Measurements from ENCODE around the gene HACD4. TPM values are rescaled to one million over a fixed set of nuclear protein-coding genes. Genes with fewer than 3 reads are reported as not detected.
"Not testable (repeated sequence)": the region's sequence is repeated elsewhere in the genome, so short reads cannot be mapped to it uniquely, and the experiment has no call there.

HACD4 gene
- total RNA-seq, 4 donors from 2014 or later, result 13.8 to 25.0 (median 17.9) TPM

DNA sequence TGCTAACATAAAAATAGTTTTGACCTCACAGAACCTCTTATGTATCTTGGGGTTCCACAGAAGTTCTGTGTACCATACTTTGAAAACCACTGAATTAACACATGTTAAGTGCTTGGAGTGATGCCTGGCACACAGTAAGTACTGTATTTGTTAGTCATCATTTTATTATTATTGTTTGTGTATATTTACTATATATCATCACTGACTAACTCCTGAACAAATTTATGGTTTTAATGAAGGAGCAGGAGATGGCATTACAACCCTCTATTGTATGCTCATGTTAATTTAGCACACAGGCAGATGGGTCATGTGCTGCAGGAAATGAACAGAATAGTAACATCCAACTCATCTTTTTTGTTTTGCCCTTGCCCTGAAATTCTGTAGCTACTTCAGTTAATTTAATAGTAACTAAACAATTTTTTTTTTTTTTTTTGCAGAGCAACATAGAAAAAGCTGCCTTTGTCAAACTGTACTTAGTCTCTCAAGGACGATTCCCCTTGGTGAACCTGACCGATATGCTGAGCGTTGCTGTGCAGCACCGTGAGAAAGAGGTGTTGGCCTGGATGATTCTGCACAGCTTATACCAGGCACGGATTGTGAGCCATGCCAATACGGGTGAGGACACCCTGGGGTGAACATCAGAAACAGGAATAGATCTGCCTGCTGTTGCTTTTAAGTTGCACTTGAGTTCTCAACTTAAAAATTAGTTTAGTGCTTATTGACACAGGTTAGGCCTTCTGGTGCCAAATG is 45.4 kb downstream of the HACD4 start:
- Histone ChIP-seq H3K27ac (replicated peaks in 1 of 4) (no peak overlapping the region), H3K9me3 (no peaks in the 10 kb centered on the region), H3K36me3 (peaks cover 0 to 58% (median 8%) of the 10 kb centered on the region in 4 donors), H3K4me3 (no peak overlapping the region), H3K27me3 (no peaks in the 10 kb centered on the region), H3K4me1 (peaks cover 7 to 72% (median 51%) of the 10 kb centered on the region in 4 donors)
- no peak for DNase-seq (ENCODE audit: extremely low spot score)
- WGBS, result 82% methylated on average over 6 of the region's 6 CpGs
- intact Hi-C loops (cut with DNase I), result no loop called here
- no peak for TF ChIP-seq EP300 (IDR thresholded peaks at IDR 0.05)
- no peak for TF ChIP-seq POLR2AphosphoS5 (IDR thresholded peaks at IDR 0.05)
- TF ChIP-seq POLR2A (IDR thresholded peaks at IDR 0.05; ENCODE audit: low read depth), result no peak
- TF ChIP-seq, protein P1, sequence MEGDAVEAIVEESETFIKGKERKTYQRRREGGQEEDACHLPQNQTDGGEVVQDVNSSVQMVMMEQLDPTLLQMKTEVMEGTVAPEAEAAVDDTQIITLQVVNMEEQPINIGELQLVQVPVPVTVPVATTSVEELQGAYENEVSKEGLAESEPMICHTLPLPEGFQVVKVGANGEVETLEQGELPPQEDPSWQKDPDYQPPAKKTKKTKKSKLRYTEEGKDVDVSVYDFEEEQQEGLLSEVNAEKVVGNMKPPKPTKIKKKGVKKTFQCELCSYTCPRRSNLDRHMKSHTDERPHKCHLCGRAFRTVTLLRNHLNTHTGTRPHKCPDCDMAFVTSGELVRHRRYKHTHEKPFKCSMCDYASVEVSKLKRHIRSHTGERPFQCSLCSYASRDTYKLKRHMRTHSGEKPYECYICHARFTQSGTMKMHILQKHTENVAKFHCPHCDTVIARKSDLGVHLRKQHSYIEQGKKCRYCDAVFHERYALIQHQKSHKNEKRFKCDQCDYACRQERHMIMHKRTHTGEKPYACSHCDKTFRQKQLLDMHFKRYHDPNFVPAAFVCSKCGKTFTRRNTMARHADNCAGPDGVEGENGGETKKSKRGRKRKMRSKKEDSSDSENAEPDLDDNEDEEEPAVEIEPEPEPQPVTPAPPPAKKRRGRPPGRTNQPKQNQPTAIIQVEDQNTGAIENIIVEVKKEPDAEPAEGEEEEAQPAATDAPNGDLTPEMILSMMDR (IDR thresholded peaks at IDR 0.05), result no peak

DNA sequence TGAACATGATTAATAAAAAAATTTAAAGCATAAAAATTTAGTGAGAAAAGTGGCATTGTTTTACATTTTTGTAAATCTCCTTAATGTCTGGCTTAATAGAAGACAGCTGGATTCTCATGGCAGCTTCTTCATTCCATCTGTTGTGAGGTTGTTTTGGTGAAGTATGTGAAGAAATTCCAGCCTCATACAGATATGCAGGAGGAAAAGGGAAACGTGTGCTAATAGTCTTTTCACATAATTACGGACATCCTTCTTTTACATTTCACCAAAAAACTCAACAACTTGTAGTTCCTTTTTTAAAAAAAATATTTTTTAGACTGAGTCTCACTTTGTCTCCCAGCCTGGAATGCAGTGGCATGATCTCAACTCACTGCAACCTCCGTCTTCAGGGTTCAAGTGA is 46.9 kb downstream of the HACD4 start:
- intact Hi-C loops (cut with DNase I), result no loop called here
- Histone ChIP-seq H3K27ac (replicated peaks in 1 of 4) (peak overlapping the region in 1 of 4 donors; percentile 27), H3K4me3 (no peak overlapping the region), H3K36me3 (peaks cover 0 to 45% (median 0%) of the 10 kb centered on the region in 4 donors), H3K4me1 (peaks cover 18 to 80% (median 57%) of the 10 kb centered on the region in 4 donors), H3K27me3 (no peaks in the 10 kb centered on the region), H3K9me3 (no peaks in the 10 kb centered on the region)
- DNase-seq (ENCODE audit: extremely low spot score), result no peak
- TF ChIP-seq POLR2AphosphoS5 (IDR thresholded peaks at IDR 0.05), result no peak
- no peak for TF ChIP-seq POLR2A (IDR thresholded peaks at IDR 0.05; ENCODE audit: low read depth)
- TF ChIP-seq, protein P1 (IDR thresholded peaks at IDR 0.05), result no peak
- no peak for TF ChIP-seq EP300 (IDR thresholded peaks at IDR 0.05)
- WGBS, result 58% methylated on average over 3 of the region's 3 CpGs

DNA sequence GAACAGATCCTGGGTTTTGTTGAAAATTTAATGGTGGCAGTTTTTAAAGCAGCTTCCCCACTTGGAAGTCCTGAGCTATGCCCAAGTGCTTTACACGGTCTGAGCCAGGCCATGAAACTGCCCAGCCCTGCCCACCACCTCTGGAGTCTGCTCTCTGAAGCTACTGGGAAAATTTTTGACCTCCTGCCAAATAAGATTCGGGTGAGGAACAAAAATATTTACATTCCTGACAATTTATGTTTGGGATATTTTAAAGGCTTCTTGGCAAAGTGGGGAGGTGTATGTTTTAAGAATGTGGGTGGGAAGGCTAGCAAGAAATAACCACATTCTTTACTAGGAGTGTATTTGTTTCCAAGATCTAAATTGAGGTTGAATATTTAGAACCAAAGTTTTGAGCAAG is 50.0 kb downstream of the HACD4 start:
- TF ChIP-seq, protein P1 (IDR thresholded peaks at IDR 0.05), result no peak
- no peak for TF ChIP-seq EP300 (IDR thresholded peaks at IDR 0.05)
- TF ChIP-seq POLR2A (IDR thresholded peaks at IDR 0.05; ENCODE audit: low read depth), result no peak
- no peak for TF ChIP-seq POLR2AphosphoS5 (IDR thresholded peaks at IDR 0.05)
- WGBS, result 28% methylated on average over 2 of the region's 2 CpGs
- no peak for DNase-seq (ENCODE audit: extremely low spot score)
- H3K36me3 ChIP-seq, result peaks cover 0 to 40% (median 4%) of the 10 kb centered on the region in 4 donors
- peak overlapping the region in 3 of 4 donors; percentile 13 to 28 (median 17) for H3K4me3 ChIP-seq
- intact Hi-C loops (cut with DNase I), result no loop called here
- no peaks in the 10 kb centered on the region for H3K9me3 ChIP-seq
- no peaks in the 10 kb centered on the region for H3K27me3 ChIP-seq
- peak overlapping the region; percentile 69 to 84 (median 72) for H3K27ac ChIP-seq (replicated peaks in 1 of 4)
- peaks cover 18 to 66% (median 57%) of the 10 kb centered on the region in 4 donors for H3K4me1 ChIP-seq

DNA sequence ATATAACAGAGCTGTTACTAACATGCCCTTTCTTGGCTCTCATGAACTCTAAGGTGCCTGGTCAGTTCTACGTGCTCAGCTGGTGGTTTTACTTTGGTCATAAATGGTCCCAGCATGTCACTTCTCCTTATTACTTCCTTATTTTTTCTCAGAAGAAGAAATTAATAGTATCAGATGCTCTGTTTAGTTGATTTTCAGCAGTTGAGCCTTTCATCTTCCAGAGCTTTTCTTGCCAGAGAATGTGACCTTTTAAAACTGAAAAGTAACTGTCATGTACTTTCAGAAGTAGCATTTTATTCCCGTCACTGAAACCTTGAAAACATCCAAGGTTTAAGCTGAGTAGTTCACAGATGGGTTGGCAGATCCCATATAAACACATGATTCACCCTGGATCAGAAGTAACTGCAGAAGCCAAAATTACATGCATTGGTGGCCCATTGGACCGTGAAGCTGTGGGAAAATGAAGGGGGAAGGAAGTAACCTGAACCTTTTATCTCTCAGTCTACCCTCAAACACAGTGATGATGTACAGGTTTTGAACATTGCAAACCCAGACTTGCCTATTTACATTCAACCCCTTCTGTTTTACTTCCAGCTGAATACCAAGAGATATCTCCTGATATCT is 50.5 kb downstream of the HACD4 start:
- DNase-seq (ENCODE audit: extremely low spot score), result no peak

DNA sequence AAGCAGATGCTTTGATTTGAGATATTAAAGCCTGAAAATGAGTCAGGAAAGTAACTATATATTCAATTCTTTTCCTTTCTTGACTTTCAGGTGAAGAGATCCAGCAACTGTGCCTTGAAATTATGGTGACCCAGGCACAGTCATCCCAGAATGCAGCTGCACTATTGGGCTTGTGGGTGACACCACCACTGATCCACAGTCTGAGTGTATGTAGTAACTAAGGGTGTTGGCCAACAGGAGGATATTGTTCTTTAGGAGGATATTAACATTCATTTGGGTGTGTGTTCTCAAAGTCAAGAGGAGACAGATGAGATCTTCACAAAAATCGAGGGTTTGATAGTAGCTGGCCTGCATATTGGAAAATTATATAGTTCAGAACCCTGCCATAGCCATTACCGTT is 53.2 kb downstream of the HACD4 start:
- Histone ChIP-seq H3K36me3 (peaks cover 0 to 38% (median 5%) of the 10 kb centered on the region in 4 donors), H3K27me3 (no peaks in the 10 kb centered on the region), H3K27ac (replicated peaks in 1 of 4) (no peak overlapping the region), H3K4me3 (no peak overlapping the region), H3K9me3 (no peaks in the 10 kb centered on the region), H3K4me1 (peaks cover 15 to 37% (median 30%) of the 10 kb centered on the region in 4 donors)
- intact Hi-C loops (cut with DNase I), result no loop called here
- WGBS, result 93% methylated on average over 2 of the region's 2 CpGs
- no peak for DNase-seq (ENCODE audit: extremely low spot score)
- TF ChIP-seq POLR2AphosphoS5 (IDR thresholded peaks at IDR 0.05) (no peak), POLR2A (IDR thresholded peaks at IDR 0.05; ENCODE audit: low read depth) (no peak), EP300 (IDR thresholded peaks at IDR 0.05) (no peak)
- TF ChIP-seq, protein P1 (IDR thresholded peaks at IDR 0.05), result no peak

More for the DNA sequence above, 50.5 kb downstream of the HACD4 start:
- intact Hi-C loops (cut with DNase I), result no loop called here
- Histone ChIP-seq H3K27ac (replicated peaks in 1 of 4) (peak overlapping the region; percentile 69 to 84 (median 72)), H3K4me1 (peaks cover 18 to 64% (median 55%) of the 10 kb centered on the region in 4 donors), H3K27me3 (no peaks in the 10 kb centered on the region), H3K9me3 (no peaks in the 10 kb centered on the region), H3K4me3 (peak overlapping the region in 3 of 4 donors; percentile 13 to 28 (median 17)), H3K36me3 (peaks cover 0 to 38% (median 5%) of the 10 kb centered on the region in 4 donors)
- TF ChIP-seq POLR2A (IDR thresholded peaks at IDR 0.05; ENCODE audit: low read depth) (no peak), POLR2AphosphoS5 (IDR thresholded peaks at IDR 0.05) (peak; percentile 15 to 69)
- 6% methylated on average over 3 of the region's 3 CpGs for WGBS

DNA sequence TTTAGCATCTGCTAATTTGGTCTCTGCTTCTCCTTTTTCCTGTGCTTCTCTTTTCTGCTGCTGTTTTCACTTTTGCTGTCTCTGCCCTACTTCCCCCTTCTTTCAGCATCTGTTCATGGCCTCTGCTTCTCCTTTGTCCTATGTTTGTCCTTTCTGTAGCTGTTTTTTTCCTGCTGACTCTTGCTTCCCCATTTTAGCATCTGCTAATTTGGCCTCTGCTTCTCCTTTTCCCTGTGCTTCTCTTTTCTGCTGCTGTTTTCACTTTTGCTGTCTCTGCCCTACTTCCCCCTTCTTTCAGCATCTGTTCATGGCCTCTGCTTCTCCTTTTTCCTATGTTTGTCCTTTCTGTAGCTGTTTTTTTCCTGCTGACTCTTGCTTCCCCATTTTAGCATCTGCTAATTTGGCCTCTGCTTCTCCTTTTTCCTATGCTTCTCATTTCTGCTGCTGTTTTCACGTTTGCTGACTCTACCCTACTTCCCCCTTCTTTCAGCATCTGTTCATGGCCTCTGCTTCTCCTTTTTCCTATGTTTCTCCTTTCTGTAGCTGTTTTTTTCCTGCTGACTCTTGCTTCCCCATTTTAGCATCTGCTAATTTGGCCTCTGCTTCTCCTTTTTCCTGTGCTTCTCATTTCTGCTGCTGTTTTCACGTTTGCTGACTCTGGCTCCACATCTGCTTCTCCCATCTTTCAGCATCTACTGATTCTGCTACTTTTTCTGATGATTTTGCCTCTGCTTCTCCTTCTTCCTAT is 57.1 kb downstream of the HACD4 start:
- H3K4me3 ChIP-seq; H3K27me3 ChIP-seq; H3K9me3 ChIP-seq; intact Hi-C loops (cut with DNase I); DNase-seq (ENCODE audit: extremely low spot score); H3K27ac ChIP-seq (replicated peaks in 1 of 4); H3K4me1 ChIP-seq: not testable (repeated sequence)
- 75% methylated on average over 2 of the region's 2 CpGs for WGBS
- H3K36me3 ChIP-seq, result peaks cover 0 to 18% (median 5%) of the 10 kb centered on the region in 4 donors

All from esophagus muscularis mucosa (tissue), 4 donors.